Suprapubic skin (tissue), 3 donors: Measurements from ENCODE around the gene CADPS2.

Source experiments
- POLR2AphosphoS5 ChIP-seq, 3 donors: sonication (generic); formaldehyde crosslinking; IDR thresholded peaks; one replicate each; pipeline ENCODE4 v1.6.1; 2017; ENCODE audit warnings: antibody characterized with exemption in 3 of 3
- TF ChIP-seq, protein P1 (sequence below), 2 donors: fragments of 200-600 bp in 1 of 2; fragments of 450-650 bp in 1 of 2; sonication (generic) in 1 of 2; IDR thresholded peaks; one replicate each; pipeline ENCODE4 v1.5.1; 2016 to 2019; ENCODE audit warnings: antibody characterized with exemption in 2 of 2, mild to moderate bottlenecking in 1 of 2, moderate library complexity in 1 of 2

DNA sequence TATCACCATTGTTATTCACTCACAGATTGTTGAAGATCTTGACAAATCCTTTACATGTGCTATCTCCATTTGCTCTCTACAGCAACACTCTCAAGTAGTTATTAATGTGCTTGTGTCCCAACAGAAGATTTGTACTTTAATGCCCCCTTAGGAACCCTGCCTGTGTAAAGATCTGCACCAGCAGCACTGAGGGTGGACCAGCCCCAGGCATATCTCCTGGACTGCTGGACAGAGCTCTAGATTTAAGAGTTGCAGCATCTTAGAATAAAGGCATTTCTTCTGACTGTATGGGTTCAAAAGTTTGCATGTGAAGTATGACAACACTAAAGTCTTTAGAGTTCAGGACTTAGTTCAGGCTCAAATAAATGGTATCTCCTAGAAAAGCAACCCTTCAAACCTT is 282.0 kb downstream of the CADPS2 start:
- TF ChIP-seq, protein P1, sequence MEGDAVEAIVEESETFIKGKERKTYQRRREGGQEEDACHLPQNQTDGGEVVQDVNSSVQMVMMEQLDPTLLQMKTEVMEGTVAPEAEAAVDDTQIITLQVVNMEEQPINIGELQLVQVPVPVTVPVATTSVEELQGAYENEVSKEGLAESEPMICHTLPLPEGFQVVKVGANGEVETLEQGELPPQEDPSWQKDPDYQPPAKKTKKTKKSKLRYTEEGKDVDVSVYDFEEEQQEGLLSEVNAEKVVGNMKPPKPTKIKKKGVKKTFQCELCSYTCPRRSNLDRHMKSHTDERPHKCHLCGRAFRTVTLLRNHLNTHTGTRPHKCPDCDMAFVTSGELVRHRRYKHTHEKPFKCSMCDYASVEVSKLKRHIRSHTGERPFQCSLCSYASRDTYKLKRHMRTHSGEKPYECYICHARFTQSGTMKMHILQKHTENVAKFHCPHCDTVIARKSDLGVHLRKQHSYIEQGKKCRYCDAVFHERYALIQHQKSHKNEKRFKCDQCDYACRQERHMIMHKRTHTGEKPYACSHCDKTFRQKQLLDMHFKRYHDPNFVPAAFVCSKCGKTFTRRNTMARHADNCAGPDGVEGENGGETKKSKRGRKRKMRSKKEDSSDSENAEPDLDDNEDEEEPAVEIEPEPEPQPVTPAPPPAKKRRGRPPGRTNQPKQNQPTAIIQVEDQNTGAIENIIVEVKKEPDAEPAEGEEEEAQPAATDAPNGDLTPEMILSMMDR (IDR thresholded peaks at IDR 0.05) = no peak
- TF ChIP-seq POLR2AphosphoS5 (IDR thresholded peaks at IDR 0.05) = no peak
